Central memory CD8-positive, alpha-beta T cell (primary cell): ENCODE data around the gene GDF10.

Source experiments
- ATAC-seq: fragments of 150-1000 bp; cut with Tn5 transposase; replicated peaks from 2 replicates; pipeline ENCODE4 v1.10.0; 2022; ENCODE audit warnings: mild to moderate bottlenecking, moderate FRiP score, moderate number of reproducible peaks; ENCODE audit not compliant: poor library complexity, severe bottlenecking; ENCODE audit errors: extremely low read depth
- DNase-seq, 2 donors: peaks; one replicate each; pipeline ENCODE4 v3.0.0; 2021; ENCODE audit warnings: low spot score in 2 of 2
- H3K27ac Mint-ChIP-seq: one replicate; pipeline ENCODE4 v1.8.0; 2022; ENCODE audit warnings: low read depth, mild to moderate bottlenecking, moderate library complexity, mixed read lengths
- H3K27me3 Mint-ChIP-seq: one replicate; pipeline ENCODE4 v1.8.0; 2022; ENCODE audit warnings: mixed read lengths
- H3K36me3 Mint-ChIP-seq: one replicate; pipeline ENCODE4 v1.8.0; 2022; ENCODE audit warnings: mild to moderate bottlenecking, moderate library complexity, mixed read lengths; ENCODE audit not compliant: insufficient read depth
- H3K4me1 Mint-ChIP-seq: one replicate; pipeline ENCODE4 v1.8.0; 2022; ENCODE audit warnings: mixed read lengths
- H3K4me3 Mint-ChIP-seq: one replicate; pipeline ENCODE4 v1.8.0; 2022; ENCODE audit warnings: mild to moderate bottlenecking, moderate library complexity, mixed read lengths
- H3K9me3 Mint-ChIP-seq: one replicate; pipeline ENCODE4 v1.8.0; 2022; ENCODE audit warnings: mixed read lengths

The GDF10 gene

GRCh38 chr10:47350671-47351640 is 51.0 kb downstream of the GDF10 start:
- Mint-ChIP-seq H3K4me3 (no peak overlapping the region), H3K27me3 (peaks cover 6% of the 10 kb centered on the region), H3K4me1 (no peaks in the 10 kb centered on the region), H3K9me3 (no peaks in the 10 kb centered on the region), H3K36me3 (peaks cover 3% of the 10 kb centered on the region), H3K27ac (no peak overlapping the region)
- no peak for ATAC-seq
- no peak for DNase-seq

- Mint-ChIP-seq H3K4me1 (no peaks in the 10 kb centered on the region), H3K27me3 (peaks cover 6% of the 10 kb centered on the region), H3K4me3 (no peak overlapping the region), H3K9me3 (no peaks in the 10 kb centered on the region), H3K27ac (no peak overlapping the region), H3K36me3 (peaks cover 3% of the 10 kb centered on the region)
- ATAC-seq (no peak), DNase-seq (no peak)
These were observed 52.2 kb downstream of the GDF10 start for GRCh38 chr10:47351899-47352815.

- Mint-ChIP-seq H3K4me3 (no peak overlapping the region), H3K9me3 (no peaks in the 10 kb centered on the region), H3K4me1 (no peaks in the 10 kb centered on the region), H3K36me3 (peaks cover 4% of the 10 kb centered on the region), H3K27ac (no peak overlapping the region), H3K27me3 (peaks cover 6% of the 10 kb centered on the region)
- ATAC-seq = no peak
- DNase-seq = no peak
These were observed 53.4 kb downstream of the GDF10 start for GRCh38 chr10:47353351-47353750.

GRCh38 chr10:47354165-47354564 is 54.2 kb downstream of the GDF10 start:
- no peak for DNase-seq
- H3K27ac Mint-ChIP-seq = no peak overlapping the region
- no peak for ATAC-seq
- no peaks in the 10 kb centered on the region for H3K27me3 Mint-ChIP-seq
- H3K4me3 Mint-ChIP-seq = no peak overlapping the region
- no peaks in the 10 kb centered on the region for H3K4me1 Mint-ChIP-seq
- H3K36me3 Mint-ChIP-seq = peaks cover 4% of the 10 kb centered on the region
- no peaks in the 10 kb centered on the region for H3K9me3 Mint-ChIP-seq

- no peak for ATAC-seq
- H3K4me1 Mint-ChIP-seq = no peaks in the 10 kb centered on the region
- H3K9me3 Mint-ChIP-seq = no peaks in the 10 kb centered on the region
- no peak overlapping the region for H3K4me3 Mint-ChIP-seq
- H3K27me3 Mint-ChIP-seq = no peaks in the 10 kb centered on the region
- DNase-seq = no peak
- no peak overlapping the region for H3K27ac Mint-ChIP-seq
- H3K36me3 Mint-ChIP-seq = peaks cover 4% of the 10 kb centered on the region
These were observed 54.9 kb downstream of the GDF10 start for GRCh38 chr10:47354900-47355299.

- DNase-seq = no peak
- no peak for ATAC-seq
- no peaks in the 10 kb centered on the region for H3K9me3 Mint-ChIP-seq
- H3K4me1 Mint-ChIP-seq = no peaks in the 10 kb centered on the region
- no peaks in the 10 kb centered on the region for H3K27me3 Mint-ChIP-seq
- H3K27ac Mint-ChIP-seq = no peak overlapping the region
- no peak overlapping the region for H3K4me3 Mint-ChIP-seq
- peaks cover 4% of the 10 kb centered on the region for H3K36me3 Mint-ChIP-seq
These were observed 56.7 kb downstream of the GDF10 start for GRCh38 chr10:47356708-47357107.

GRCh38 chr10:47357131-47357582 is 57.2 kb downstream of the GDF10 start:
- Mint-ChIP-seq H3K27ac (no peak overlapping the region), H3K27me3 (no peaks in the 10 kb centered on the region), H3K4me1 (no peaks in the 10 kb centered on the region), H3K4me3 (no peak overlapping the region), H3K36me3 (peaks cover 4% of the 10 kb centered on the region), H3K9me3 (no peaks in the 10 kb centered on the region)
- ATAC-seq (no peak), DNase-seq (no peak)

GRCh38 chr10:47357911-47358310 is 57.9 kb downstream of the GDF10 start:
- Mint-ChIP-seq H3K9me3 (no peaks in the 10 kb centered on the region), H3K36me3 (peaks cover 4% of the 10 kb centered on the region), H3K27me3 (no peaks in the 10 kb centered on the region), H3K27ac (no peak overlapping the region), H3K4me3 (no peak overlapping the region), H3K4me1 (no peaks in the 10 kb centered on the region)
- ATAC-seq (no peak), DNase-seq (no peak)

GRCh38 chr10:47358457-47358856 is 58.5 kb downstream of the GDF10 start:
- H3K36me3 Mint-ChIP-seq = peaks cover 1% of the 10 kb centered on the region
- ATAC-seq (no peak), DNase-seq (no peak)
- H3K4me3 Mint-ChIP-seq = no peak overlapping the region
- no peak overlapping the region for H3K27ac Mint-ChIP-seq
- H3K27me3 Mint-ChIP-seq = no peaks in the 10 kb centered on the region
- H3K9me3 Mint-ChIP-seq = no peaks in the 10 kb centered on the region
- H3K4me1 Mint-ChIP-seq = no peaks in the 10 kb centered on the region

- ATAC-seq (no peak), DNase-seq (no peak)
- Mint-ChIP-seq H3K9me3 (no peaks in the 10 kb centered on the region), H3K36me3 (peaks cover 1% of the 10 kb centered on the region), H3K4me1 (no peaks in the 10 kb centered on the region), H3K27ac (no peak overlapping the region), H3K4me3 (no peak overlapping the region), H3K27me3 (no peaks in the 10 kb centered on the region)
These were observed 59.1 kb downstream of the GDF10 start for GRCh38 chr10:47359101-47359500.

- no peaks in the 10 kb centered on the region for H3K4me1 Mint-ChIP-seq
- no peaks in the 10 kb centered on the region for H3K27me3 Mint-ChIP-seq
- no peak for ATAC-seq
- no peaks in the 10 kb centered on the region for H3K9me3 Mint-ChIP-seq
- no peak for DNase-seq
- no peak overlapping the region for H3K4me3 Mint-ChIP-seq
- H3K27ac Mint-ChIP-seq = no peak overlapping the region
- H3K36me3 Mint-ChIP-seq = peaks cover 1% of the 10 kb centered on the region
These were observed 59.8 kb downstream of the GDF10 start for GRCh38 chr10:47359626-47360418.

- ATAC-seq (no peak), DNase-seq (no peak)
- no peak overlapping the region for H3K27ac Mint-ChIP-seq
These were observed 60.5 kb downstream of the GDF10 start for GRCh38 chr10:47360419-47361040.

More at GRCh38 chr10:47360419-47361040, 60.5 kb downstream of the GDF10 start:
- peaks cover 1% of the 10 kb centered on the region for H3K36me3 Mint-ChIP-seq
- no peaks in the 10 kb centered on the region for H3K4me1 Mint-ChIP-seq
- H3K4me3 Mint-ChIP-seq = no peak overlapping the region
- no peaks in the 10 kb centered on the region for H3K27me3 Mint-ChIP-seq
- no peaks in the 10 kb centered on the region for H3K9me3 Mint-ChIP-seq
